Measurements from ENCODE around the gene LRRC57. TPM values are rescaled to one million over a fixed set of nuclear protein-coding genes. Genes with fewer than 3 reads are reported as not detected.

The LRRC57 gene
- total and polyA plus RNA-seq, 4 donors: 2.7 to 14.1 (median 5.3) TPM

- DNase-seq (ENCODE audit: low spot score): no peak
- Histone ChIP-seq H3K4me3 (ENCODE audit: low read depth in 1 of 3, low read length in 3 of 3) (no peak overlapping the region), H3K9me3 (ENCODE audit: control insufficient read depth in 4 of 4, low read length in 3 of 4) (no peaks in the 10 kb centered on the region), H3K9ac (ENCODE audit: low read depth in 1 of 2, low read length in 2 of 2) (no peak overlapping the region), H3K4me1 (ENCODE audit: control insufficient read depth in 4 of 4, insufficient read depth in 4 of 4, low read length in 3 of 4) (peaks cover 0 to 12% (median 7%) of the 10 kb centered on the region in 4 donors), H3K27ac (ENCODE audit: low read depth in 1 of 2, low read length in 2 of 2) (peak overlapping the region in 1 of 2 donors; percentile 29), H3K27me3 (ENCODE audit: control insufficient read depth in 4 of 4, insufficient read depth in 4 of 4, low read length in 3 of 4) (no peaks in the 10 kb centered on the region), H3K36me3 (ENCODE audit: control insufficient read depth in 4 of 4, insufficient read depth in 3 of 4, low read depth in 1 of 4, low read length in 3 of 4) (no peaks in the 10 kb centered on the region)
- TF ChIP-seq HNF4A (conservative IDR thresholded peaks at IDR 0.05): no peak
- TF ChIP-seq REST (IDR thresholded peaks at IDR 0.05): no peak
- no peak for TF ChIP-seq FOXA2 (IDR thresholded peaks at IDR 0.05)
- no peak for TF ChIP-seq GABPA (IDR thresholded peaks at IDR 0.05 in 1 of 2, conservative IDR thresholded peaks at IDR 0.05 in 1 of 2)
- TF ChIP-seq SP1 (IDR thresholded peaks at IDR 0.05): no peak
- no peak for TF ChIP-seq TAF1 (conservative IDR thresholded peaks at IDR 0.05)
- TF ChIP-seq RAD21 (IDR thresholded peaks at IDR 0.05): no peak
- TF ChIP-seq RXRA (IDR thresholded peaks at IDR 0.05): no peak
- 88% methylated on average over 5 of the region's 5 CpGs for WGBS
These were observed 42.1 kb upstream of the LRRC57 start for GRCh38 chr15:42590619-42591237.

- no peaks in the 10 kb centered on the region for H3K36me3 ChIP-seq (ENCODE audit: control insufficient read depth in 4 of 4, insufficient read depth in 3 of 4, low read depth in 1 of 4, low read length in 3 of 4)
- H3K9ac ChIP-seq (ENCODE audit: low read depth in 1 of 2, low read length in 2 of 2): no peak overlapping the region
- no peaks in the 10 kb centered on the region for H3K27me3 ChIP-seq (ENCODE audit: control insufficient read depth in 4 of 4, insufficient read depth in 4 of 4, low read length in 3 of 4)
- H3K9me3 ChIP-seq (ENCODE audit: control insufficient read depth in 4 of 4, low read length in 3 of 4): no peaks in the 10 kb centered on the region
- WGBS: 60% methylated on average over 4 of the region's 4 CpGs
- H3K4me1 ChIP-seq (ENCODE audit: control insufficient read depth in 4 of 4, insufficient read depth in 4 of 4, low read length in 3 of 4): peaks cover 0 to 4% (median 3%) of the 10 kb centered on the region in 4 donors
- H3K27ac ChIP-seq (ENCODE audit: low read depth in 1 of 2, low read length in 2 of 2): no peak overlapping the region
- no peak overlapping the region for H3K4me3 ChIP-seq (ENCODE audit: low read depth in 1 of 3, low read length in 3 of 3)
- DNase-seq (ENCODE audit: low spot score): no peak
- TF ChIP-seq TAF1 (conservative IDR thresholded peaks at IDR 0.05) (no peak), FOXA2 (IDR thresholded peaks at IDR 0.05) (no peak), FOXA1 (IDR thresholded peaks at IDR 0.05) (no peak)
- TF ChIP-seq, protein P1, sequence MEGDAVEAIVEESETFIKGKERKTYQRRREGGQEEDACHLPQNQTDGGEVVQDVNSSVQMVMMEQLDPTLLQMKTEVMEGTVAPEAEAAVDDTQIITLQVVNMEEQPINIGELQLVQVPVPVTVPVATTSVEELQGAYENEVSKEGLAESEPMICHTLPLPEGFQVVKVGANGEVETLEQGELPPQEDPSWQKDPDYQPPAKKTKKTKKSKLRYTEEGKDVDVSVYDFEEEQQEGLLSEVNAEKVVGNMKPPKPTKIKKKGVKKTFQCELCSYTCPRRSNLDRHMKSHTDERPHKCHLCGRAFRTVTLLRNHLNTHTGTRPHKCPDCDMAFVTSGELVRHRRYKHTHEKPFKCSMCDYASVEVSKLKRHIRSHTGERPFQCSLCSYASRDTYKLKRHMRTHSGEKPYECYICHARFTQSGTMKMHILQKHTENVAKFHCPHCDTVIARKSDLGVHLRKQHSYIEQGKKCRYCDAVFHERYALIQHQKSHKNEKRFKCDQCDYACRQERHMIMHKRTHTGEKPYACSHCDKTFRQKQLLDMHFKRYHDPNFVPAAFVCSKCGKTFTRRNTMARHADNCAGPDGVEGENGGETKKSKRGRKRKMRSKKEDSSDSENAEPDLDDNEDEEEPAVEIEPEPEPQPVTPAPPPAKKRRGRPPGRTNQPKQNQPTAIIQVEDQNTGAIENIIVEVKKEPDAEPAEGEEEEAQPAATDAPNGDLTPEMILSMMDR (IDR thresholded peaks at IDR 0.05; ENCODE audit: low read depth, low read length, missing input control): no peak
These were observed 35.6 kb upstream of the LRRC57 start for GRCh38 chr15:42584031-42584765.
